Lung microvascular endothelial cell (primary cell): Measurements from ENCODE around the gene ZNF692. TPM values are rescaled to one million over a fixed set of nuclear protein-coding genes. Genes with fewer than 3 reads are reported as not detected.
A peak's percentile ranks its signal among the peaks of the same experiment; 100 is the strongest.
"Not testable (repeated sequence)": the region's sequence is repeated elsewhere in the genome, so short reads cannot be mapped to it uniquely, and the experiment has no call there.

Experiments
- DNase-seq, 2 donors: peaks; one replicate each; pipeline versions ENCODE4 v3.0.0 to v3.0.0-alpha.2; 2010; ENCODE audit warnings: low read depth in 2 of 2
- total RNA-seq: library from RNA; depleted of rRNA; stranded (reverse); fragments of >200 nt; gene quantifications from 2 replicates; pipeline ENCODE4 v1.2.1, GENCODE V29; 2014

Gene ZNF692
- total RNA-seq, 1 donor from 2014 or later, result 7.9 TPM

GRCh38 chr1:248849637-248850036 lies 9.2 kb downstream of the ZNF692 start:
- DNase-seq, result no peak

GRCh38 chr1:248849152-248849551 lies 9.7 kb downstream of the ZNF692 start:
- no peak for DNase-seq

DNA sequence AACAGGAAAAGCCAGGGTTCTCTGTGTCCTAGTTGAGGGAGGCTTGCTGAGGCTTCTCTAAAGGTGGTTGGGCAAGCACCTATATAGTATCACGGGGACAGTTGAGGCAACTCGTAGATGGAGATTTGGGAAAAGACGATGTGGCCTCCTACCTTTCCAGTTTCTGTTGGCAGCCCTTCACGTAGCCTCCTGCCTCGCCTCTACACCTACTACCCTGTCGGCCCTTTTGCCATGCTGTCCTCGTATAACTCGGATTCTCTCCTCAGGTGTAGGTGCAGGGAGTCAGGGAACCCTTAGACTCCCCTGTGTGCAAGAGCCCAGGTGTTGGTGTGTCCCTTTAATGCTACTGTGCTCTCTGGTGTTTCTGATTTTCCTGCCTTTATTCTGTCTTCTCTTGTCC lies 10.3 kb downstream of the ZNF692 start:
- DNase-seq, result no peak

GRCh38 chr1:248847956-248848561 lies 10.8 kb downstream of the ZNF692 start:
- no peak for DNase-seq

DNA sequence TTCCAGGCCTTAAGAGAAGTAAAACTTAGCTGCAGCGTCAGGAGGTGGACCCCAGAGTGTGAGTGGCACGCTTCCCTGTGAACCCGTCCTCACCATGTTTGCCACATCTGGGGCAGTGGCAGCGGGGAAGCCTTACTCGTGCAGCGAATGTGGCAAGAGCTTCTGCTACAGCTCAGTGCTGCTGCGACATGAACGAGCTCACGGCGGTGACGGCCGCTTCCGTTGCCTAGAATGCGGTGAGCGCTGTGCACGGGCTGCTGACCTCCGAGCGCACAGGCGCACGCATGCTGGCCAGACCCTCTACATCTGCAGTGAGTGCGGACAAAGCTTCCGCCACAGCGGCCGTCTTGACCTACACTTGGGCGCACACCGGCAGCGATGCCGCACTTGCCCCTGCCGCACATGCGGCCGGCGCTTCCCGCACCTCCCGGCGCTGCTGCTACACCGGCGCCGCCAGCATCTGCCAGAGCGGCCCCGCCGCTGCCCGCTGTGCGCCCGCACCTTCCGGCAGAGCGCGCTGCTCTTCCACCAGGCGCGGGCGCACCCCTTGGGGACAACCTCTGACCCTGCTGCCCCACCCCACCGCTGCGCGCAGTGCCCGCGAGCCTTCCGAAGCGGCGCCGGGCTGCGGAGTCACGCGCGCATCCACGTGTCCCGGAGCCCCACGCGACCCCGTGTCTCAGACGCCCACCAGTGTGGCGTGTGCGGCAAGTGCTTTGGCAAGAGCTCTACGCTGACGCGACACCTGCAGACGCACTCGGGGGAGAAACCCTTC lies 11.5 kb downstream of the ZNF692 start:
- no peak for DNase-seq

DNA sequence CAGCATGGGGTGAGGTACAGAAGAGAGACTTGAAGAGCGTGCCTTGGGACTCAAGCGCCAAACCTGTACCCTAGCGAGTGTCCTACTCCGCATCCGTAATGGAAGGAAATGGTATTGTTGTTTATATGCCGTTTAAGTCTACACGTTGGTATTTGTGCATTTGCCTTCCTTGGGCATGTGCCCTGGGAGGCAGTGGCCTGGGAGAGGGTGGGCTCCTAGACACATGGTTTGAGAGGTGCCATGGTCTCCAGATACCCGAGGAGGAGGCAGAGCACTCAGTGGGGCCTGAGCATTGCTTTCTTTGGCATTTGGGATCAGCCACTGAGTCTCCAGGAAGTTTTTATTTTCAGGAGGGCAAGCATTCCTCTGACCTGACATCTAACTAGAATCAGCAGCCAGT lies 14.4 kb downstream of the ZNF692 start:
- DNase-seq, result no peak

DNA sequence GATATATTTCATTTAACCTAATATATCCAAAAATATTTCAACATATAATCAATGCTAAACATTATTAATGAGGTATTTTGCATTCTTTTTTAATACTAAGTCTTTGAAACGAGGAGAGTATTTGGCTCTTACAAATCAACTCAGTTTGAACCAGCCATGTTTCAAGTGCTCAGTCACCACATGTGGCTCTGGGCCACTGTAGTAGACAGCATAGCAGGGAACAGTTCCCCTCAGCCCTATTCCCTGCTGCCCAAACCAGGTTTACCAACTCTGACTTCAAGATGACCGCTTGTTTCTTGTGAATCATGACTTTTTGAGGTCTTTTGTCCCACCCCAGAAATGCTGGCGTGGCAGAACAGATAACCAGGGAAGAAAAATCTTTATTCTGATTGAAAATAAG lies 15.2 kb downstream of the ZNF692 start:
- no peak for DNase-seq

DNA sequence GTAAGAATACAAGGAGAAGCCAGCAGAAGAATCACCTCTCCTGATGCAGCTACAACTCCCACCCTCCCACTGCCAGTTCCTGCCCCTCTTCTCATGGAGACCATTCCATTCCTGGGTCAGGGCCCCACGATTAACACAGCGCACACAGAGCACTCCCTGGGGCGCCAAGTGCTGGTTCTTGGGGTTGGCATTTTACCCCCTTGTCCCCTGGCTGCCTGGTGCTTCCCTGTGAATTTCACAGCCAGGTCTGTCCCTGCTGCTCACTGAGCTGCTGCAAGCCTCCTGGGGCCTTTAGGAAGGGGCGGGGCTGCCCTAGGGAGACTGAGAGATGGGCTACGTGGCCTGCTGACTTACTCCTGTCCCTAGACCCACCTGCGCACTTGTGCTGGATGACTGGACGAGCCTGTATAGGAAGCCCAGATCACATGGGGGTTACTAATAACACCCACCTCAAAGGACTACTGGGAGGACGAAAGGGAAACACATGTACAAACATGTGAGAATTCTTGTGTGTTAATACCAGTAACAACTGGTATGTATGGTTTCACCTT lies 16.0 kb downstream of the ZNF692 start:
- DNase-seq, result no peak

DNA sequence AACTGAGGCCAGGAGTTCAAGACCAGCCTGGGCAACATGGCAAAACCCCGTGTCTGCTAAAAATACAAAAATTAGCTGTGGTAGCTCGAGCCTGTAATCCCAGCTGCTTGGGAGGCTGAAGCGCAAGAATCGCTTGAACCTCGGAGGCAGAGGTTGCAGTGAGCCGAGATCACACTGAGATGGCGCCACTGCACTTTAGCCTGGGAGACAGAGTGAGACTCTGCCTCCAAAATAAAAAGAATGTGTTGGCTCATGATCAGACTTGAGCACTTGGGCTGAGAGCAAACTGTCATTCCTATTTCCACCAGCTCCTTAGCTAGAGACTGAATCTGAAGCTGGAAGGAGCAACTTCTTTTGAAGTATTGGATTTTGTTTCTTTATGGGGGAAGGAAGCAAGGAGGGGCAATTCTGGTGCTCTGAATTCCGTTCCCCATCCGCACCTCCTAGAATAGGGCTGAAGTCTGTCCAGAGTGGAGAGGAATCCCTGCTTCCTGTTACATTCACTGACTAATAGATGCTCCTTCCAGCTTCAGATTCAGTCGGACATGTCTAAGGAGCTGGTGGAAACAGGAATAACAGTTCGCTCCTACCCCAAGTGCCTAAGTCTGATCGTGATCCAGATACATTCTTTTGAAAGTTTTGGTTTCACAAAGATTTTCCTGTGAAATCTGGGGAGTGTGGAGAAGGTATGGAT lies 17.0 kb downstream of the ZNF692 start:
- peak; percentile 50 to 55 for DNase-seq

- no peak for DNase-seq
Observed at GRCh38 chr1:248840946-248841345, 17.9 kb downstream of the ZNF692 start.

DNA sequence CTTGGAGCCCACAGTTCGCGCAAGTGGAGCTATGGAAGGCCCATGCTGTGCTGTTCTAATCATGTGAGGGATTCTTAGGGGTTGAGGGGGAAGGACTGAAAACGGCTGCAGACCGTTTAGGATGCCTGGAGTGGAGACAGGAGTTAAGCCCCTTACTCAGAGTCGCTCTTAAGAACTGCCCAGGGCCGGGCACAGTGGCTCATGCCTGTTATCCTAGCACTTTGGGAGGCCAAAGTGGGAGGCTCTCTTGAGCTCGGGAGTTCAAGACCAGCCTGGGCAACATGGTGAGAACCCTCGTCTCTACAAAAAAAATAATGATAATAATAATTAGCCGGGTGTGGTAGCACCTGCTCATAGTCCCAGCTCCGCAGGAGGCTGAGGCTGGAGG lies 19.7 kb downstream of the ZNF692 start:
- DNase-seq, result no peak

DNA sequence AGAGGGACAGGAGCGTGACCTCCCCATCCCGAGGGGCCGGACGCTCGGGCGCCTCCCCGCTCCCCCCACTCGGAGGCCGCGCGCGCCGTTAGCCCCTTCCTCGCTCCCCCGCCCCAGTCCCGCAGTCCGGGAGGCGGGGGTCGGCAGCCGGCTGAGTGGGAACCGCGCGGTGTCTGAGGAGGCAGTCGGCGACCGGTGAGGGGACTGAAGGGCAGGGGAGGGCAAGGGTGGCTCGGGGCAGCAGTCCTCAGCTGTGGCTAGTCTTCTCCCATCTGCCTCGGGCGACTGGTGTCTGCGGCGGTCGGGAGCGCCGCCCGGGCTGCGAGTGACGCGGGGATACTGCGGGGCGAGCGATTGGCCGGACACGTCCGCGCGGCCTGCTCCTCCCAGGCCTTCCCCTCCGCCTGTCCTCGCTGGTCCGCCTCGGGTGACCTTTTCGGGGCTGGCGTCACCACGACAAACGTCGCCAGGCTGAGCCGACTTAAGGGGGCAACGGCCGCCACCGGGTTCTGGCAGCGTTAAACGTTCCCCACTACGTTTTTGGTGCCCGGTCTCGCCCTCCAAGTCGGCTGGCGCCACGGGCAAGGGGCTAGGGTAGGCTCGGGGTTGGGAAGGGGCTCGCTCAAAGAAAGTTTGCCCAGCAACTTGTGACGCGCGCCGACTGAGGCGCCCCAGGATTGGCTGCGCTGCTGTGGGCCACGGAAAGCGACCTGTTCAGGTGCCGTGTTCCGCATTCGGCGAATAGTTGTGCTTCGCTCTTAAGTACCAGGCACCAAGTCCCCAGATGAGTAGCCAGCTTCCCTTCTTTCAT lies 20.3 kb downstream of the ZNF692 start:
- peak; percentile 93 to 94 for DNase-seq

DNA sequence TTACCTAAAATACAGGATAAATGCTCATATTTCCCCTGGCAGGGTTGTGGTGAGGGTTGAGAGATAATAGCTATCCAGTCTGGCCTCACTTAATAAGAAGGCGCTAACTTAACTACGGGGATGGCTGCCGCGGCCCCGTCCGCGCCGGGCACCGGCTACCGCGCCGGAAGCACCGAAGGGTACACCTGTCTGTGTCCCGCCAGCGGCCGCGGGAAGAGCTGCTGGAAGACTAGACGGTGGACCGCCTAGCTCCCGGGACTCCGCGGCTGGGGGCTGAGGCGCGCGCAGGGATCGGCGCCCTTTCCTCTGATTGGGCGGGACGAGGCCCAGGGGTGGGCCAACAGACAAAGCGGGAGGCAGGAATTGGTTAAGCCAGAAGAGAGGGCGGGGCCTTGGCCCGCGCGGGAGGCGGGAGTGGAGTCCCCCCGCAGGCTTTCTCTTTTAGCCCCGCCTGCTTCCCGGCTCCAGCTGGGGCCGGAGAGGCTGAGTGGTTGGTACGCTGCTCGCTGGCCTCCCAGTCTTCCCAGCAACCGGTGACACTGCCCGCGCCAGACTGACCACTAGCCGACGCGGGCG lies 21.0 kb downstream of the ZNF692 start, which contains the start of gene ZNF672:
Gene ZNF672, plus strand, starts transcription at position 444 of the 576 bp plus-strand sequence. CDS start 9,051 bp downstream, outside the sequence.
- DNase-seq, result peak; percentile 98

GRCh38 chr1:248837045-248837780 lies 21.7 kb downstream of the ZNF692 start:
- DNase-seq, result no peak

- peak in 1 of 2 donors; percentile 45 for DNase-seq
Observed at GRCh38 chr1:248834343-248834940, 24.4 kb downstream of the ZNF692 start.

- DNase-seq, result no peak
Observed at GRCh38 chr1:248831842-248832241, 27.0 kb downstream of the ZNF692 start.

DNA sequence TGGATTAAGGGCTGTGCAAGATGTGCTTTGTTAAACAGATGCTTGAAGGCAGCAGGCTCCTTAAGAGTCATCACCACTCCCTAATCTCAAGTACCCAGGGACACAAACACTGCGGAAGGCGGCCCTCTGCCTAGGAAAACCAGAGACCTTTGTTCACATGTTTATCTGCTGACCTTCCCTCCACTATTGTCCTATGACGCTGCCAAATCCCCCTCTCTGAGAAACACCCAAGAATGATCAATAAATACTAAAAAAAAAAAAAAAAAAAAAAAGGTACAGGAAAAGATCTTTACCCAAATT lies 28.2 kb downstream of the ZNF692 start:
- DNase-seq, result not testable (repeated sequence)

DNA sequence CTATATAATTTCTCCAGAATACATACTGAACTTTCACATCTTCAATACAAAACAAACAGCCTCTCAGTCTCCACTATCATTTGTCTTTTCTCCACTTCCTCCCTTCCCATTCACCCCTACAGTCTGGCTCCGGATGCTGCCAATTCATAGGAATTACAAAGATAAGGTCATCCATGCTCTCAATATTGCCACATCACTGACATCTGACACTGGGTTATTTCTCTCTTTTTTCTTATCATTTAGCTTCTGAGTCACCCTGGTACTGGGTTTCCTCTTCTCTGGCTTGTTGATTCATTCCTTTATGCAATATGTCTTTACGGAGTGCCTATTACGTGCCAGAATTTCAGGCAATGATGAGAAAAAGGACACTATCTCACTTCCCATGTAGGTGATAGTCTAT lies 30.0 kb downstream of the ZNF692 start:
- DNase-seq, result peak; percentile 55 to 73

GRCh38 chr1:248825909-248826760 lies 32.8 kb downstream of the ZNF692 start, which contains the start of gene SH3BP5L:
Gene SH3BP5L, minus strand, starts transcription at chr1:248825915. Its CDS starts 980 bp downstream, at chr1:248824935.
- peak; percentile 97 to 98 for DNase-seq
